DOHH2 (cell line): ENCODE results near the gene GP1BB.
A peak's percentile ranks its signal among the peaks of the same experiment; 100 is the strongest.

Experiments used
- CTCF ChIP-seq: fragments of 200-600 bp; sonication (generic); IDR thresholded peaks from one replicate; pipeline ENCODE4 v1.5.1; 2014; ENCODE audit warnings: antibody characterized with exemption, mild to moderate bottlenecking, low read depth, low read length; ENCODE audit not compliant: poor library complexity, severe bottlenecking
- EZH2phosphoT487 ChIP-seq: fragments of 200-600 bp; sonication (generic); IDR thresholded peaks from 2 replicates; pipeline ENCODE4 v1.6.1; 2017; ENCODE audit warnings: borderline replicate concordance, mild to moderate bottlenecking, antibody characterized with exemption, low read length, moderate library complexity, mixed read lengths

- TF ChIP-seq CTCF = no peak
- TF ChIP-seq EZH2phosphoT487 = peak; percentile 64
Measured at GRCh38 chr22:19765477-19766239, 42.3 kb downstream of the GP1BB start.
